GM19372 (cell line): ENCODE measurements around the gene TRAF5.
"Not testable (repeated sequence)": the region's sequence is repeated elsewhere in the genome, so short reads cannot be mapped to it uniquely, and the experiment has no call there.

Source experiments
- ATAC-seq: cut with Tn5 transposase; IDR thresholded peaks from one replicate; pipeline ENCODE4 v1.9.1; 2021; ENCODE audit warnings: mild to moderate bottlenecking, low read depth, moderate library complexity; ENCODE audit not compliant: unreplicated experiment

The TRAF5 gene

DNA sequence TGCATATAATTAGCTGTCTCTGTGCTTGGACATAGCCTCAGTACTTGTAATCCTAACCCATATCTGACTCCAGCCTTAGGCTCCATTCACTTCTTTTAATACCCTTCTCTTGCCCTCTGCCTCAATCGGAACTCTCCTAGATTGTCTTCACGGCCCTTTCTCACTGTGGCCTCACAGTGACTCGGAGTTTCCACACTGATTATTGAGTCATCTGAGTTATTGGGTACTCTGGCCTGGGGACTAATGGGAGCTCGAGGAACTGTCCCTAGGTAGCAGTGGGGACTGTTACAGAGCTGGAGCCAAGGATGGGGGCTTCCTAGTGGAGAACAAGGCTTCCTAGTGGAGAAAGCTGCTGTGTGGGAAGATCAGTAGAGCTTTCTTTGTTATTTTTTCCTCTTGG is 17.0 kb downstream of the TRAF5 start:
- no peak for ATAC-seq

- ATAC-seq: no peak
Measured at GRCh38 chr1:211344152-211344618, 17.6 kb downstream of the TRAF5 start.

DNA sequence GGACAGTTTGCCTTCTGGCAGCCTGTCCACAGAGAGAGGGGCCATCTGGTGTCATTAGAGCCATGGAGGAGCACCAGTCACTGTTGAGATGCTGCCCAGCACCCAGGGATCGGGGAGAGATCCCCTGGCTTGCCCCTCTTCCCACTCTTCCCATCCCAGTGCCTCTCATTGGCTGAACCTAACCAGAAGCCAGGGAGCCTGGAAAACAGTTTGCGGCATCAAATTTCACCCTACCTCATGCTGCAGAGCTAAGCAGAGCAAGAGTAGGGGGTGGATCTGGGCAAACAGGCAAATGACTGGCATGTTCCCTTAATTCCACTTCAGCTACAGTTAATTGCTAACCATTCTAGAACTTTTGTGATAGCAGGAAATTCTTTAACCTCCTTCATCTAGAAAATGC is 19.1 kb downstream of the TRAF5 start:
- no peak for ATAC-seq

DNA sequence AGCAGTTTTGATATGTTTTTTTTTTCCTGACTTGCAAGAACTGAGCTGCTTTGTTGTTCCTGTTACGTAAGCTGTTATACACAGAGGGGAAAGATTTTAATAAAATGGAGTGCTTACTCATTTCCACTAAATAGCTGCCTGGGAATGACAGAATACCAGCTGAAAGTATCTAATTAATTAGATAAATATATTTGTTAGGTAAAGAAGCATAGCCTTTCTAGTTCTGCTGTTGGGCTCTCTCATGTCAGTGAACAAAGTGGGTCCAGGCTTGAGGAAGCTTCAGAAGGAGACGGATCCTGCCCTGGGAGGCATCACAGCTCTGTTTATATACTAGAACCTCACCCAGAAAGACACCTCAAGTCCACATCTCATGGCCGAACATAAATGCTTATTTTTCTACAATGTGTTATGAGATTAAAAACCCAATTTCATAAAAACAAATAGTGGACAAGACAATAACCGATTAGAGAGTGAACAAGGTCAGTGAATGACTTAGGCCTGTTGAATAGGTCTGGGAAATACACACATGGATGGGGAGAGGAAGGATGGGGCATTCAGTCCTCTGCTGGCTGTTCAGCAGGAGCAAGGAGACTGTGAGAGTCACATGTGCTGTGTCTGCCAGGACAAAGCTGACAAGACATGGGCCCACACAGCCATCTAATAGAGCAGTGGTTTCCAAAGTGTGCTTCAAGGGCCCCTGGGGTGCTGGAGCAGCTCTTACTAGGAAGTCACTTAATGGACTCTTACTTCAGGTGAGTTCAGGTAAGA is 20.6 kb downstream of the TRAF5 start:
- ATAC-seq: no peak

DNA sequence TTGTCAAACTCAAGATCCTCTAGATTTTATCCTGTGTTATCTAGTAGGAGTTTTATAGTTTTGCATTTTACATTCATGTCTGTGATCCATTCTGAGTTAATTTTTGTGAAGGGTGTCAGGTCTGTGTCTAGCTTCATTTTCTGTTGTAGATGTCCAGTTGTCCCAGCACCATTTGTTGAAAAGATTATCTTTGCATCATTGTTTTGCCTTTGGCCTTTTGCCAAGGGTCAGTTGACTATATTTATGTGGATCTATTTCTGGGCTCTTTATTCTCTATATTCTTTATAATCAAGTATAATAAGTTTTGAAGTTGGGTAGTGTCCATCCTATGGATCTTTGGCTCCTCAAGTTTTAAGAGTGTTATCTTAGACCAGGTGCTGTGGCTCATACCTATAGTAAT is 21.9 kb downstream of the TRAF5 start:
- no peak for ATAC-seq

GRCh38 chr1:211349741-211350140 is 23.1 kb downstream of the TRAF5 start:
- no peak for ATAC-seq

GRCh38 chr1:211352055-211352454 is 25.4 kb downstream of the TRAF5 start:
- not testable (repeated sequence) for ATAC-seq

DNA sequence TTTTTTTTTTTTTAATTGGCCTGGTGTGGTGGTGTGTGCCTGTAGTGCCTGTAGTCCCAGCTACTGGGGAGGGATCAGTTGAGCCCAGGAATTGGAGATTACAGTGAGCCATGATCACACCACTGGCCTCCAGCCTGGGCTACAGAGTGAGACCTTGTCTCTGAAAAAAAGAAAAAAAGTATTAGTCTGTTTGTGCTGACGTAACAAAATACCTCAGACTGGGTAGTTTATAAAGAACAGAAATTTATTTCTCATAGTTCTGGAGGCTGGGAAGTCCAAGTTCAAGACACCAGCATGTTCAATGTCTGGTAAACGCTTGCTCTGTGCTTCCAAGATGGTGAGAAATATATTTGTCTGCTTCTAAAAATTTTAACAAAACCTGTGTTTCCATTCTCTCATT is 25.8 kb downstream of the TRAF5 start:
- ATAC-seq: no peak

- peak; percentile 93 for ATAC-seq
Measured at GRCh38 chr1:211352985-211353515, 26.4 kb downstream of the TRAF5 start.

DNA sequence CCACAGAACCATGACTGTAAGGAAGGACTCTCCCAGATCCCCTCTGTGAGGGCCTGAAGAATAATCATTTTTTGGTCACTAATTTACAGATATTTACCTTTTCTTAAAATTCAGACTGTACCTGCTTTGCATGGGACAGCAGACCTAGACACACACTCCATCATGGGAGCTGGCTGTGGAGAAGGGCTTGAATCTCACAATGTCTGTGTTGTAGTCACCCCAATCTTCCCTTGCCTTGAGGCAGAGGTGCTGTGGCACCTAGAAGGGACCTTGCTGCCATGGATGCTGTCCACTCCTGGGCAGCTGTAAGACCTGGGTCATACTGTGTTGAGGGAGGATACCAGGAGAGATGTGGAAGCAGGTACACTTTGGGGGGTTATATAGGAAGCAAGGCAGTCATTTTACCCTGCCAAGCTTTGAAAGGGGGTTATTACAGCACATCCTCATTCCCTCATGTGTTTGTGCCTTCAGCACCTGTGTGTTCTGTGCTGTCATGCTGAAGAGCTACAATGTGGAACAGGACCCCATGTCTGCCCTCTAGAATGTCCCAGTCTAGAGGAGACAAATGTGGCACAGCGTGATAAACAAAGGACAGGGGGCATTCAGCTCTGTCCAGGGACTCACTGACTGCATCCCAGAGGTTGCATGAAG is 27.1 kb downstream of the TRAF5 start:
- no peak for ATAC-seq

DNA sequence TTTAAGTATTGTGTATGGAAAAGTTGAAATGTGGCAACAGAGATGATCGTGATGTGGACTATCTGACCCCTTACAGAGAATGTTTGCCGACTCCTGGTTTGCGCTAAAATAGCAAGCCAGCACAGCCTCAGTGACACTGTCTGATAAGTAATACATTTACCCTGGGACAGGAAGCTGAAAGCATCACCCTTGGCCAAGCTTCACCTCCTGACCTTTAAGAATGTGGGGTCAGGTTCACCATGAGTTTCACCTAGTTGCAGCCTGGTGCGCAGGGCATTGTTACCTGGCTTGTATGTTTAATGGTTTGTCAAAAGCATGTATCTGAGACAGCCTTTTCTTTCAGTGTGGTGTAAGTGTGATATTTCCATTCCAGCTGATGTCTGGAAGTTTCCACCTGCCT is 29.2 kb downstream of the TRAF5 start:
- no peak for ATAC-seq

- ATAC-seq: no peak
Measured at GRCh38 chr1:211356723-211357407, 30.2 kb downstream of the TRAF5 start.

DNA sequence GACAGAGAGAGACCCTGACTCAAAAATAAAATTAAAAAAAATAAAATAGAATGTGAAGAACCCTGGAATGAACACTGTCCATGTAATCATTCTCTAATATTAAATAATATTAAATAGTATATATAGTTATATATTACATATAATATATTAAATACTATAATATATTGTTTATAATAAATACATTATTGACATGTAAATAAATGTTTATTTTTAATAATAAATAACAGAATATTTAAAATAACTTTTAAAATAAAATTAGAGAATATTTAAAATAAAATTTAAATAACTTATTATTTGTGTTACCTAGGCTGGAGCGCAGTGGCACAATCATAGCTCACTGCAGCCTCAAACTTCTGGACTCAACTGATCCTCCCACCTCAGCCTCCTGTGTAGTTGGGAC is 32.1 kb downstream of the TRAF5 start:
- no peak for ATAC-seq

DNA sequence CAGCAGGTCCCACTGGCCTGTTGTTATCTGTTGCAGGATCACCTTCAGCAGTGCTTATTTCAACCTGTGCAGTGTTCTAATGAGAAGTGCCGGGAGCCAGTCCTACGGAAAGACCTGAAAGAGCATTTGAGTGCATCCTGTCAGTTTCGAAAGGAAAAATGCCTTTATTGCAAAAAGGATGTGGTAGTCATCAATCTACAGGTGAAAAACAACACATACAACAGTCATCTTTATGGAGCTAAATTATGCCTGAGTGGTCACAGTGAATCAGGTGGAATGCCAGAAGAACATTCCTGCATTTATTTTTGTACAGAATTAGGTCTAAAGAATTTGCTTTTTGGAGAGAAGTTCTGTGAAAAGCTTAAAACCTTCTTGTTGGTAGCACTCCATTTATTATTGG is 33.2 kb downstream of the TRAF5 start:
- no peak for ATAC-seq

DNA sequence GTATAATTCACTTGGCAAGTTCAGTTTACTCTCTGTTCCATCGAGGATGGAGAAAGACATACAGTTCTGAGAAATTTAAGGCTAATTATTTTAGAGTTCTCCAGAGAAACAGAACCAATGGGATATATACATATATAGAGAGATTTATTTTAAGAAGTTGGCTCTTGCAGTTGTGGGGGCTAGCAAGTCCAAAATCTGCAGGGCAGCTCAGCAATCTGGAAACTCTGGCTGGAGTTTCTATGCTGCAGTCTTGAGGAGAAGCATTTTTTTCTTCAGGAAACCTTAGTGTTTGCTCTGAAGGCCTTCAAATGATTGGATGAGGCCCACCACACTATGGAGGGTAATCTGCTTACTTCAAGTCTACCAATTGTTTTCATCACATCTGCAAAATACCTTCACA is 34.6 kb downstream of the TRAF5 start:
- ATAC-seq: no peak

- no peak for ATAC-seq
Measured at GRCh38 chr1:211369640-211370039, 43.0 kb downstream of the TRAF5 start.

DNA sequence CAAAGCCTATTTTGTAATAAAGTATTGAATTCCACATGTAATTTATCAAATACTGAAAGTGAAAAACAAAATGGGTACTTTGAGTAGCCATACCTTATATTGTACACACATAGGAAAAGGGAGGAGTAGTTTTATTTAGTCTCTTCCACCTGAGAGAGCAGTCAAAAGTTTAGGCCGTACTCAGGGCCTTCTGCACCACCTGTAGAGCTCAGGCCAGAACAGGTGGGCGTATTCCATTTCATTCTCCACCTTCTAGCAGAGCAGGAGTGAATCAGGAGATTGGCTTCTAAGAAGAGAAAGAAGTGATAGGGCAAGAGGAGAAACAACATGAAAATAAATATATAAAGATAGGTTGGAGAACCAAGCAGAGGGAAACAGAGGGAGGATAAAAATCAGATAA is 44.0 kb downstream of the TRAF5 start:
- no peak for ATAC-seq

GRCh38 chr1:211371406-211372105 is 44.9 kb downstream of the TRAF5 start:
- no peak for ATAC-seq

DNA sequence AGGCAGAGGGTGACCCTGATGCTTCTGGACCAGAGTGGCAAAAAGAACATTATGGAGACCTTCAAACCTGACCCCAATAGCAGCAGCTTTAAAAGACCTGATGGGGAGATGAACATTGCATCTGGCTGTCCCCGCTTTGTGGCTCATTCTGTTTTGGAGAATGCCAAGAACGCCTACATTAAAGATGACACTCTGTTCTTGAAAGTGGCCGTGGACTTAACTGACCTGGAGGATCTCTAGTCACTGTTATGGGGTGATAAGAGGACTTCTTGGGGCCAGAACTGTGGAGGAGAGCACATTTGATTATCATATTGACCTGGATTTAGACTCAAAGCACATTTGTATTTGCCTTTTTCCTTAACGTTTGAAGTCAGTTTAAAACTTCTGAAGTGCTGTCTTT is 45.8 kb downstream of the TRAF5 start:
- ATAC-seq: no peak

- ATAC-seq: no peak
Measured at GRCh38 chr1:211375146-211375818, 48.6 kb downstream of the TRAF5 start.
